AG04449 (cell line): ENCODE data around the gene HDAC6.
"Not testable (repeated sequence)": the region's sequence is repeated elsewhere in the genome, so short reads cannot be mapped to it uniquely, and the experiment has no call there.

Experiments used
- CTCF ChIA-PET: fragments of 350-600 bp; formaldehyde crosslinking; extraction: SDS; loops from one replicate; lab custom pipeline; 2021; ENCODE audit warnings: antibody characterized with exemption; lab: Yijun Ruan, JAX
- POLR2A ChIA-PET: fragments of 400-600, 350-600 bp; formaldehyde crosslinking; extraction: SDS; loops from one replicate; lab custom pipeline; 2020; ENCODE audit warnings: antibody characterized with exemption, inconsistent platforms; lab: Yijun Ruan, JAX
- DNase-seq: peaks from one replicate; pipeline ENCODE4 v3.0.0-alpha.2; 2010; ENCODE audit warnings: low read depth, low spot score
- H3K4me3 ChIP-seq: 2 replicates; pipeline ENCODE4 v1.5.1; 2011; ENCODE audit warnings: low read depth, mild to moderate bottlenecking, control low read depth, low read length
- TF ChIP-seq, protein P1 (sequence below): IDR thresholded peaks from one replicate; pipeline ENCODE4 v1.5.1; 2011; ENCODE audit warnings: mild to moderate bottlenecking, moderate library complexity, low read length, control low read depth, inconsistent platforms; ENCODE audit not compliant: insufficient read depth; ENCODE audit errors: missing control alignments

Gene HDAC6

DNA sequence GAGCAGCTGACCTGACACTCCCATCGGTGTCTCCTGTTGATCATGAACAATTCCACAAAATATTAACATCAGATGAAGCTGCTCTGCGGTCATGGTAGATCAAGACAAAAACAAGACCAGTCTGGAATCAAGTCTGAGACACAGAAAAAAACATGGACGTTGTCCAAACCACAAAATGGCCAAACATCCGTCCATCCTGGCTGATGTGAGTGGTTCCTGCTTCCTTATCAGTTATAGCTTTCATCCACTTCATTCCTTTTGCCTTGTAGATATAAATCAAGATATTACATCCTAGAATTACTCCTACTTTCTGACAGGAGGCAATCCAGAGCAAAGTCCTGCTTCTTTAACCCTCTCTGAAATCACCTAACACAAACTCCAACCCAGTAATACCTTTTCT lies 62.3 kb downstream of the HDAC6 start:
- CTCF ChIA-PET, result no interaction called here

GRCh38 chrX:48872017-48872416 lies 70.2 kb downstream of the HDAC6 start:
- H3K4me3 ChIP-seq, DNase-seq, CTCF ChIA-PET, POLR2A ChIA-PET: not testable (repeated sequence)

More for the DNA sequence above, 62.3 kb downstream of the HDAC6 start:
- TF ChIP-seq, protein P1, sequence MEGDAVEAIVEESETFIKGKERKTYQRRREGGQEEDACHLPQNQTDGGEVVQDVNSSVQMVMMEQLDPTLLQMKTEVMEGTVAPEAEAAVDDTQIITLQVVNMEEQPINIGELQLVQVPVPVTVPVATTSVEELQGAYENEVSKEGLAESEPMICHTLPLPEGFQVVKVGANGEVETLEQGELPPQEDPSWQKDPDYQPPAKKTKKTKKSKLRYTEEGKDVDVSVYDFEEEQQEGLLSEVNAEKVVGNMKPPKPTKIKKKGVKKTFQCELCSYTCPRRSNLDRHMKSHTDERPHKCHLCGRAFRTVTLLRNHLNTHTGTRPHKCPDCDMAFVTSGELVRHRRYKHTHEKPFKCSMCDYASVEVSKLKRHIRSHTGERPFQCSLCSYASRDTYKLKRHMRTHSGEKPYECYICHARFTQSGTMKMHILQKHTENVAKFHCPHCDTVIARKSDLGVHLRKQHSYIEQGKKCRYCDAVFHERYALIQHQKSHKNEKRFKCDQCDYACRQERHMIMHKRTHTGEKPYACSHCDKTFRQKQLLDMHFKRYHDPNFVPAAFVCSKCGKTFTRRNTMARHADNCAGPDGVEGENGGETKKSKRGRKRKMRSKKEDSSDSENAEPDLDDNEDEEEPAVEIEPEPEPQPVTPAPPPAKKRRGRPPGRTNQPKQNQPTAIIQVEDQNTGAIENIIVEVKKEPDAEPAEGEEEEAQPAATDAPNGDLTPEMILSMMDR, result no peak
- no peak overlapping the region for H3K4me3 ChIP-seq
- POLR2A ChIA-PET, result no interaction called here
- no peak for DNase-seq
